Subcutaneous preadipocyte (primary cell): ENCODE measurements around the gene PCP4. TPM values are rescaled to one million over a fixed set of nuclear protein-coding genes. Genes with fewer than 3 reads are reported as not detected.

Source experiments
- total RNA-seq: library from RNA; depleted of rRNA; stranded (reverse); fragments of >200 nt; gene quantifications from 2 replicates; pipeline ENCODE4 v1.2.3, GENCODE V29; 2012

PCP4 gene
- total RNA-seq: not detected in 2 replicates

DNA sequence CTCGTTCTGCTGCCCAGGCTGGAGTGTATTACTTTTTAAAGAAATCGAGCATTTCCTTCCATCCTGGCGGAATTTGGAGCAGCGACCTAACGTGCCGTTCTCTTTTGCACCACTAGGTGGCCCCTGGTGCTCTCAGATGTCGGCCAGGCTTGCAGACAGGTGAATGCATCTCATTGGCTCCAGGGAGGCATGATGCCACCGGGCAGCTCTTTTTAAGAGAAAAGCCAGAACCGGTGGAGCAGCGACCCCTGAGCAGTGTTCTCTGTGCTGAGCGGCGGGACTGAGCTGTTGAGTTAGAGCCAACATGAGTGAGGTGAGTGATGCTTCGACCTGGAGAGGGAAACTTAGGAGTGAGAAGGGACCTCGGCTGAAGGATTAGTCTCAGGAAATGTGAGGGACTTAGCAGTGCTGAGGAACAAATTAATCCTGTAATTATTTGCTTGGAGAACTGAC, at the start of gene PCP4:
Gene PCP4, plus strand, starts transcription at position 241 of the 453 bp plus-strand sequence. Its CDS starts 64 bp downstream, at position 305.

Other genes with a start within 250 kb of the PCP4 start
- gene IGSF5, start 122.3 kb upstream of the PCP4 start, total RNA-seq: not detected in 2 replicates